Esophagus muscularis mucosa (tissue), 4 donors: ENCODE data around the gene VIPAS39. TPM values are rescaled to one million over a fixed set of nuclear protein-coding genes. Genes with fewer than 3 reads are reported as not detected.

ENCODE experiments used
- DNase-seq: peaks from one replicate; pipeline ENCODE4 v3.0.0-alpha.2; 2017; ENCODE audit errors: extremely low spot score
- H3K27ac ChIP-seq, 4 donors: fragments of 200-600 bp; sonication (generic); replicated peaks in 1 of 4; 1 replicate in 3 of 4; 2 replicates in 1 of 4; pipeline ENCODE4 v1.5.1; 2016 to 2019; ENCODE audit warnings: mild to moderate bottlenecking in 1 of 4
- H3K27me3 ChIP-seq, 4 donors: fragments of 200-600 bp; sonication (generic); one replicate each; pipeline versions ENCODE4 v1.5.1 to v1.6.0; 2016 to 2019
- H3K36me3 ChIP-seq, 4 donors: fragments of 200-600 bp; sonication (generic); one replicate each; pipeline ENCODE4 v1.5.1; 2016 to 2019
- H3K4me1 ChIP-seq, 4 donors: fragments of 200-600 bp; sonication (generic); one replicate each; pipeline ENCODE4 v1.5.1; 2016 to 2019
- H3K4me3 ChIP-seq, 4 donors: fragments of 200-600 bp; sonication (generic); 1 replicate in 2 of 4; 2 replicates in 2 of 4; pipeline ENCODE4 v1.5.1; 2016 to 2019; ENCODE audit warnings: mild to moderate bottlenecking in 4 of 4, moderate library complexity in 1 of 4
- H3K9me3 ChIP-seq, 4 donors: fragments of 200-600 bp; sonication (generic); 1 replicate in 3 of 4; 2 replicates in 1 of 4; pipeline ENCODE4 v1.5.1; 2016 to 2019
- CTCF ChIP-seq, 3 experiments: fragments of 200-600 bp in 2 of 3; fragments of 450-650 bp in 1 of 3; sonication (generic) in 2 of 3; IDR thresholded peaks; one replicate each; pipeline ENCODE4 v1.5.1; 2017 to 2019; ENCODE audit warnings: antibody characterized with exemption in 3 of 3, mild to moderate bottlenecking in 2 of 3, moderate library complexity in 1 of 3
- EP300 ChIP-seq: sonication (generic); formaldehyde crosslinking; IDR thresholded peaks from one replicate; pipeline ENCODE4 v1.6.1; 2017; ENCODE audit warnings: antibody characterized with exemption
- POLR2A ChIP-seq: fragments of 450-650 bp; IDR thresholded peaks from one replicate; pipeline ENCODE4 v1.6.1; 2017; ENCODE audit warnings: antibody characterized with exemption, moderate library complexity, mild to moderate bottlenecking, low read depth
- POLR2AphosphoS5 ChIP-seq, 2 donors: sonication (generic); formaldehyde crosslinking; IDR thresholded peaks; one replicate each; pipeline ENCODE4 v1.6.1; 2017; ENCODE audit warnings: antibody characterized with exemption in 2 of 2
- WGBS: methylation state at CpG from one replicate; pipeline ENCODE4 v1.1.5; 2018; 5-methylcytosine and 5-hydroxymethylcytosine counted together
- intact Hi-C: fragments of 100-400 bp; cut with DNase I; formaldehyde crosslinking; loops from one replicate; pipeline ENCODE4 v1.15.1; 2023
- total RNA-seq, 4 donors: library from RNA; depleted of rRNA; stranded (reverse); fragments of >200 nt; gene quantifications; one replicate each; pipeline versions ENCODE4 v1.1.0 to v1.2.1, GENCODE V29; 2016

Gene VIPAS39
- total RNA-seq, result 10 to 100 TPM; 14.1 to 22.9 (median 17.8) TPM

- DNase-seq, result peak; percentile 99
- peak in 1 of 3 experiments; percentile 5 for TF ChIP-seq CTCF (IDR thresholded peaks at IDR 0.05)
- peak; percentile 78 to 83 for TF ChIP-seq POLR2AphosphoS5 (IDR thresholded peaks at IDR 0.05)
- TF ChIP-seq EP300, result no peak
- TF ChIP-seq POLR2A, result peak; percentile 52
- H3K9me3 ChIP-seq, result no peaks in the 10 kb centered on the region
- no peaks in the 10 kb centered on the region for H3K27me3 ChIP-seq
- H3K36me3 ChIP-seq, result peaks cover 29 to 43% (median 41%) of the 10 kb centered on the region in 4 donors
- peak within 1 kb of the TSS; percentile 91 to 99 (median 92) for H3K27ac ChIP-seq
- H3K4me1 ChIP-seq, result peaks cover 25 to 59% (median 34%) of the 10 kb centered on the region in 4 donors
- WGBS, result 0% methylated on average over 34 of the region's 50 CpGs
- peak within 1 kb of the TSS; percentile 87 to 99 (median 90) for H3K4me3 ChIP-seq
- intact Hi-C loops, result loop anchor here (2.0 to 5.0 kb wide), 6 partner anchors 80 to 265 kb away; partner anchors contain the start of genes ALKBH1, GSTZ1, POMT2 and SAMD15
These were observed at the start of gene VIPAS39, which contains the start of gene AHSA1 for GRCh38 chr14:77457522-77458248. Gene VIPAS39, minus strand, starts transcription at chr14:77457601. Its CDS starts 3,499 bp downstream, at chr14:77454102. Gene AHSA1, plus strand, starts transcription at chr14:77458093. Its CDS starts 97 bp downstream, at chr14:77458190.

DNA sequence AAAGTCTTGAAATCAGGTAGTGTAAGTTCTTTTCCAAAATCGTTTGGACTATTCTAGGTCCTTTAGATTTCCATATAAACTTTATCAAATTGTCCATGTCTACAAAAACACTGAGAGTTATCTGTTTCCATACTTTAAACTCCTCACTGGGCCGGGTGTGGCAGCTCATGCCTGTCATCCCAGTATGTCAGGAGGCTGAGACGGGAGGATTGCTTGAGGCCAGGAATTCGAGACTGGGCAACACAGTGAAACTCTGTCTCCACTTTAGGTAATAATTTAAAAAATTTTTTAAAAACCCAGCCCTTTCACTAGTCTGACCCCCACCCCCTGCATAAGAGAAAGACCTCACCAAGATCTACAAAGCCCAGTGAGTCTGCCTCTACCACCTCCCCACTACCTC, 47.6 kb upstream of the VIPAS39 start:
- no peak for DNase-seq
- intact Hi-C loops, result no loop called here
- TF ChIP-seq EP300, result no peak
- no peak for TF ChIP-seq POLR2AphosphoS5 (IDR thresholded peaks at IDR 0.05)
- Histone ChIP-seq H3K4me3 (no peak overlapping the region), H3K27ac (no peak overlapping the region), H3K9me3 (peaks cover 0 to 6% (median 0%) of the 10 kb centered on the region in 4 donors), H3K27me3 (peaks cover 0 to 4% (median 0%) of the 10 kb centered on the region in 4 donors), H3K36me3 (peaks cover 0 to 31% (median 9%) of the 10 kb centered on the region in 4 donors), H3K4me1 (no peaks in the 10 kb centered on the region)
- WGBS, result 72% methylated on average over 4 of the region's 4 CpGs

GRCh38 chr14:77503138-77503537, 45.7 kb upstream of the VIPAS39 start:
- WGBS, result 95% methylated on average over 5 of the region's 5 CpGs
- Histone ChIP-seq H3K9me3 (peaks cover 0 to 6% (median 0%) of the 10 kb centered on the region in 4 donors), H3K4me3 (no peak overlapping the region), H3K27ac (no peak overlapping the region), H3K36me3 (peaks cover 0 to 14% (median 8%) of the 10 kb centered on the region in 4 donors), H3K4me1 (peaks cover 3 to 14% (median 14%) of the 10 kb centered on the region in 4 donors), H3K27me3 (peaks cover 3 to 23% (median 9%) of the 10 kb centered on the region in 4 donors)
- no peak for TF ChIP-seq POLR2AphosphoS5 (IDR thresholded peaks at IDR 0.05)
- no peak for DNase-seq
- intact Hi-C loops, result no loop called here

- WGBS, result 80% methylated on average over 11 of the region's 11 CpGs
- peaks cover 6 to 32% (median 13%) of the 10 kb centered on the region in 4 donors for H3K27me3 ChIP-seq
- intact Hi-C loops, result no loop called here
These were observed 44.8 kb upstream of the VIPAS39 start for GRCh38 chr14:77502109-77502782.

More at GRCh38 chr14:77502109-77502782, 44.8 kb upstream of the VIPAS39 start:
- DNase-seq, result no peak
- H3K27ac ChIP-seq, result no peak overlapping the region
- TF ChIP-seq EP300 (no peak), POLR2A (no peak), POLR2AphosphoS5 (IDR thresholded peaks at IDR 0.05) (no peak), CTCF (IDR thresholded peaks at IDR 0.05) (no peak)
- peaks cover 0 to 5% (median 2%) of the 10 kb centered on the region in 4 donors for H3K36me3 ChIP-seq
- peaks cover 7 to 20% (median 18%) of the 10 kb centered on the region in 4 donors for H3K4me1 ChIP-seq
- peaks cover 0 to 6% (median 0%) of the 10 kb centered on the region in 4 donors for H3K9me3 ChIP-seq
- H3K4me3 ChIP-seq, result no peak overlapping the region
